Testis (tissue), 3 donors: Measurements from ENCODE around the gene CCDC146. TPM values are rescaled to one million over a fixed set of nuclear protein-coding genes. Genes with fewer than 3 reads are reported as not detected.

Source experiments
- DNase-seq: peaks from one replicate; pipeline ENCODE4 v3.0.0-alpha.2; 2019
- H3K27ac ChIP-seq, 2 donors: fragments of 200-600 bp; sonication (generic); one replicate each; pipeline ENCODE4 v1.5.1; 2019
- H3K27me3 ChIP-seq: fragments of 200-600 bp; sonication (generic); one replicate; pipeline ENCODE4 v1.5.1; 2019
- H3K36me3 ChIP-seq: fragments of 200-600 bp; sonication (generic); one replicate; pipeline ENCODE4 v1.5.1; 2017; ENCODE audit warnings: low read depth; ENCODE audit errors: missing control alignments
- H3K4me1 ChIP-seq: fragments of 200-600 bp; sonication (generic); one replicate; pipeline ENCODE4 v1.5.1; 2019
- H3K4me3 ChIP-seq, 2 donors: fragments of 200-600 bp; sonication (generic); one replicate each; pipeline ENCODE4 v1.5.1; 2017 to 2019
- H3K9me3 ChIP-seq: fragments of 200-600 bp; sonication (generic); one replicate; pipeline ENCODE4 v1.5.1; 2017
- POLR2A ChIP-seq: fragments of 450-650 bp; IDR thresholded peaks from one replicate; pipeline ENCODE4 v1.6.1; 2017; ENCODE audit warnings: antibody characterized with exemption, mild to moderate bottlenecking, moderate library complexity
- WGBS, 2 donors: methylation state at CpG; one replicate each; pipeline ENCODE4 v1.1.5; 2018; 5-methylcytosine and 5-hydroxymethylcytosine counted together
- intact Hi-C: fragments of 100-400 bp; cut with DNase I; formaldehyde crosslinking; loops from one replicate; pipeline ENCODE4 v1.15.1; 2023; ENCODE audit warnings: low total_unique reads
- polyA plus RNA-seq: library from polyadenylated mRNA; stranded (reverse); fragments of 350-450 nt; fragmentation: Illumina TruSeq; extraction: RNeasy Lipid Tissue Mini Kit (QIAGEN cat#74804); gene quantifications from one replicate; pipeline ENCODE4 v1.2.3, GENCODE V29; 2014; ENCODE audit warnings: low read depth, low replicate concordance; ENCODE audit not compliant: insufficient read depth
- total RNA-seq, 2 donors: library from RNA; depleted of rRNA; stranded (reverse); fragments of >200 nt; gene quantifications; one replicate each; pipeline ENCODE4 v1.2.3, GENCODE V29; 2016
- TF ChIP-seq, protein P1 (sequence below), 3 experiments: fragments of 450-650 bp in 2 of 3; fragments of 200-600 bp in 1 of 3; sonication (generic) in 1 of 3; IDR thresholded peaks; one replicate each; pipeline ENCODE4 v1.5.1; 2016 to 2019; ENCODE audit warnings: antibody characterized with exemption in 3 of 3, mild to moderate bottlenecking in 2 of 3, moderate library complexity in 1 of 3

Gene CCDC146
- total and polyA plus RNA-seq, 3 donors from 2014 or later, result 20.9 to 35.7 (median 34.3) TPM

DNA sequence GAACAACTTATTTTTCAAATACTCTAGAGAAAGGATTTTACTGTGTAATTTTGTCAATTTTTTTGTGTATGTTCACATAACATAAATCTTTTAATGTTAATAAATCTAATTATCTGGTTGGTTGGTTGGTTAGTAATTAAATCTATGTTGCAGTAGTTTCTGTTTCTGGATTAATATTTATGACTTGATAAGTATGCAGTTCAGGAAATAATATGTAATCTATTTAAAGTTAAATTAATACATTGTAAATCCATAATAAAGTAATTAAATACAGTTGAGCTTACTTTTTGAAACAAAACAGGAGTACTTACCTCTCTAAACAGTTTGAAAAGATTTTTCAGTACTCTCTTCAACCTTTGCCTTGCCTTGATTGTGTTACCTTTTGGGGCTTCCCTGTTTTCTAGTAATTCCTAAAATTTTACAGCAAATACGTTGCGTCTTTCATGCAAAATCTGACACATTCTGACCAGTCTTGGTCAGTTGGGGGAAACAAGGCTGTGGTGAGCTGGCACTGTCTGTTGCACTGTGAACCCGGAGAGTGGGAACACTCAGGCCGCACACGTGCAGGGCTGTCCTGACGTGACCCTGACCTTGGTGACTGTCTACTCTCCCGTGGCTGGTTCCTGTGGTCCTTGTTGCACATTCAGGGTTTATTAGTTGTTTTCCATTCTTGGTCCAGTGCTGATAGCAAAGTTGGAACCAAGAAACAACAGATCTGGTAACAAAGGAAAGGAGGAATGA is 122.8 kb downstream of the CCDC146 start:
- peaks cover 14% of the 10 kb centered on the region for H3K4me1 ChIP-seq

GRCh38 chr7:77246026-77246640 is 123.7 kb downstream of the CCDC146 start:
- intact Hi-C loops, result no loop called here
- no peak for TF ChIP-seq POLR2A
- TF ChIP-seq, protein P1, sequence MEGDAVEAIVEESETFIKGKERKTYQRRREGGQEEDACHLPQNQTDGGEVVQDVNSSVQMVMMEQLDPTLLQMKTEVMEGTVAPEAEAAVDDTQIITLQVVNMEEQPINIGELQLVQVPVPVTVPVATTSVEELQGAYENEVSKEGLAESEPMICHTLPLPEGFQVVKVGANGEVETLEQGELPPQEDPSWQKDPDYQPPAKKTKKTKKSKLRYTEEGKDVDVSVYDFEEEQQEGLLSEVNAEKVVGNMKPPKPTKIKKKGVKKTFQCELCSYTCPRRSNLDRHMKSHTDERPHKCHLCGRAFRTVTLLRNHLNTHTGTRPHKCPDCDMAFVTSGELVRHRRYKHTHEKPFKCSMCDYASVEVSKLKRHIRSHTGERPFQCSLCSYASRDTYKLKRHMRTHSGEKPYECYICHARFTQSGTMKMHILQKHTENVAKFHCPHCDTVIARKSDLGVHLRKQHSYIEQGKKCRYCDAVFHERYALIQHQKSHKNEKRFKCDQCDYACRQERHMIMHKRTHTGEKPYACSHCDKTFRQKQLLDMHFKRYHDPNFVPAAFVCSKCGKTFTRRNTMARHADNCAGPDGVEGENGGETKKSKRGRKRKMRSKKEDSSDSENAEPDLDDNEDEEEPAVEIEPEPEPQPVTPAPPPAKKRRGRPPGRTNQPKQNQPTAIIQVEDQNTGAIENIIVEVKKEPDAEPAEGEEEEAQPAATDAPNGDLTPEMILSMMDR (IDR thresholded peaks at IDR 0.05), result no peak
- DNase-seq, result no peak

More for the DNA sequence above, 122.8 kb downstream of the CCDC146 start:
- intact Hi-C loops, result no loop called here
- peak; percentile 66 for DNase-seq
- H3K36me3 ChIP-seq, result no peaks in the 10 kb centered on the region
- H3K27ac ChIP-seq, result no peak overlapping the region
- WGBS, 2 donors, result 31 to 53% methylated on average over 7 of the region's 7 CpGs
- H3K4me3 ChIP-seq, result no peak overlapping the region
- H3K9me3 ChIP-seq, result no peaks in the 10 kb centered on the region
- TF ChIP-seq POLR2A, result no peak
- TF ChIP-seq, protein P1 (IDR thresholded peaks at IDR 0.05), result no peak
- H3K27me3 ChIP-seq, result no peaks in the 10 kb centered on the region

DNA sequence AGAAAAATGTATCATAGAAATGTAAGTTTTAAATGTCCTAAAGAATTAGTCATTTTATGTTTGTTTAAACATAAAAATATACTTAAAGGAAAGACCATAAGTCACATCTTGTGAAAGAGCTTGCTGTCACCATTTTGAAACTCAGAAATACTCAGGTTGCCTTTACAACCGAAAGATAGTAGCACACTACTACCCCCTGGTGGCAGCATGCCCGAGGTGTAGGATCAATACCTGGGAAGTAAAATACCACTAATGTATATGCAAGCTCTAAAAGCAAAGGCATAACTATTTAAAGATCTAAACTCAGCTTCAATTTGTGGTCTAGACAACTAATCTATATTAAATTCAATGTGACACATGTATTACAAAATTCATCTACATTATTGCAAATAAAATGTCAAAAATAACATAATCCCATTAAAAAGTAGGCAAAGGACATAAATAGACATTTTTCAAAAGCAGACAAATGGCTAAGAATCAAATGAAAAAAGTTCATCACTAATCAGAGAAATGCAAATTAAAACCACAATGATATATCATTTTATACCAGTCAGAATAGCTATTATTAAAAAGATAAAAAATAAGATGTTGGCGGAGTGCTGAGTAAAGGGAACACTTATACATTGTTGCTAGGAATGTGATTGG is 124.9 kb downstream of the CCDC146 start:
- peak; percentile 82 for DNase-seq
- TF ChIP-seq POLR2A, result no peak
- TF ChIP-seq, protein P1 (IDR thresholded peaks at IDR 0.05), result peak; percentile 69 to 77 (median 75)
- no peak overlapping the region for H3K27ac ChIP-seq

More at GRCh38 chr7:77246026-77246640, 123.7 kb downstream of the CCDC146 start:
- 66 to 67% methylated on average over 5 of the region's 5 CpGs for WGBS, 2 donors
- H3K36me3 ChIP-seq, result no peaks in the 10 kb centered on the region
- no peaks in the 10 kb centered on the region for H3K9me3 ChIP-seq
- no peak overlapping the region for H3K4me3 ChIP-seq
- peaks cover 14% of the 10 kb centered on the region for H3K4me1 ChIP-seq
- no peaks in the 10 kb centered on the region for H3K27me3 ChIP-seq
- H3K27ac ChIP-seq, result no peak overlapping the region

GRCh38 chr7:77248154-77248553 is 125.7 kb downstream of the CCDC146 start:
- no peaks in the 10 kb centered on the region for H3K9me3 ChIP-seq
- peaks cover 14% of the 10 kb centered on the region for H3K4me1 ChIP-seq
- no peak overlapping the region for H3K4me3 ChIP-seq
- H3K36me3 ChIP-seq, result no peaks in the 10 kb centered on the region
- no peaks in the 10 kb centered on the region for H3K27me3 ChIP-seq
- no peak for DNase-seq
- TF ChIP-seq, protein P1 (IDR thresholded peaks at IDR 0.05), result no peak
- intact Hi-C loops, result no loop called here
- H3K27ac ChIP-seq, result no peak overlapping the region
- 89 to 90% methylated on average over 3 of the region's 3 CpGs for WGBS, 2 donors

More for the DNA sequence above, 124.9 kb downstream of the CCDC146 start:
- H3K4me1 ChIP-seq, result peaks cover 14% of the 10 kb centered on the region
- 32 to 33% methylated on average over 3 of the region's 3 CpGs for WGBS, 2 donors
- intact Hi-C loops, result no loop called here
- no peaks in the 10 kb centered on the region for H3K36me3 ChIP-seq
- no peaks in the 10 kb centered on the region for H3K27me3 ChIP-seq
- H3K4me3 ChIP-seq, result no peak overlapping the region
- H3K9me3 ChIP-seq, result no peaks in the 10 kb centered on the region
